Measurements from ENCODE around the gene KHDC1L.
"Not testable (repeated sequence)": the region's sequence is repeated elsewhere in the genome, so short reads cannot be mapped to it uniquely, and the experiment has no call there.

KHDC1L gene

GRCh38 chr6:73236144-73236750, 11.0 kb upstream of the KHDC1L start:
- no peaks in the 10 kb centered on the region for H3K27me3 ChIP-seq (ENCODE audit: insufficient read depth, poor library complexity, severe bottlenecking)
- no peak for TF ChIP-seq REST (IDR thresholded peaks at IDR 0.05; ENCODE audit: insufficient replicate concordance, low read depth)
- no peak for TF ChIP-seq SPI1 (IDR thresholded peaks at IDR 0.05; ENCODE audit: borderline replicate concordance, low read depth)
- TF ChIP-seq POLR2AphosphoS5 (IDR thresholded peaks at IDR 0.05; ENCODE audit: low read depth): no peak
- no peak for TF ChIP-seq CTCF (IDR thresholded peaks at IDR 0.05; ENCODE audit: insufficient read depth, low read length)
- TF ChIP-seq GABPA (IDR thresholded peaks at IDR 0.05; ENCODE audit: low read depth): no peak
- DNase-seq (ENCODE audit: low read depth in 1 of 2, low spot score in 1 of 2): no peak

GRCh38 chr6:73234733-73235132, 9.4 kb upstream of the KHDC1L start:
- TF ChIP-seq SPI1 (IDR thresholded peaks at IDR 0.05; ENCODE audit: borderline replicate concordance, low read depth) (no peak), CTCF (IDR thresholded peaks at IDR 0.05; ENCODE audit: insufficient read depth, low read length) (no peak), GABPA (IDR thresholded peaks at IDR 0.05; ENCODE audit: low read depth) (no peak), REST (IDR thresholded peaks at IDR 0.05; ENCODE audit: insufficient replicate concordance, low read depth) (no peak), POLR2AphosphoS5 (IDR thresholded peaks at IDR 0.05; ENCODE audit: low read depth) (no peak)
- Histone ChIP-seq H3K27me3 (ENCODE audit: insufficient read depth, poor library complexity, severe bottlenecking) (no peaks in the 10 kb centered on the region), H3K4me3 (replicated peaks; ENCODE audit: insufficient read depth, low read length) (no peak overlapping the region), H3K27ac (replicated peaks) (no peak overlapping the region)
- no peak for DNase-seq (ENCODE audit: low read depth in 1 of 2, low spot score in 1 of 2)

More at GRCh38 chr6:73236144-73236750, 11.0 kb upstream of the KHDC1L start:
- no peak overlapping the region for H3K27ac ChIP-seq (replicated peaks)
- no peak overlapping the region for H3K4me3 ChIP-seq (replicated peaks; ENCODE audit: insufficient read depth, low read length)

- not testable (repeated sequence) for DNase-seq (ENCODE audit: low read depth in 1 of 2, low spot score in 1 of 2); H3K27ac ChIP-seq (replicated peaks)
Measured at GRCh38 chr6:73233971-73234370, 8.7 kb upstream of the KHDC1L start.

GRCh38 chr6:73233048-73233447, 7.8 kb upstream of the KHDC1L start:
- TF ChIP-seq POLR2AphosphoS5 (IDR thresholded peaks at IDR 0.05; ENCODE audit: low read depth) (no peak), GABPA (IDR thresholded peaks at IDR 0.05; ENCODE audit: low read depth) (no peak), REST (IDR thresholded peaks at IDR 0.05; ENCODE audit: insufficient replicate concordance, low read depth) (no peak), SPI1 (IDR thresholded peaks at IDR 0.05; ENCODE audit: borderline replicate concordance, low read depth) (no peak), CTCF (IDR thresholded peaks at IDR 0.05; ENCODE audit: insufficient read depth, low read length) (no peak)
- Histone ChIP-seq H3K4me3 (replicated peaks; ENCODE audit: insufficient read depth, low read length) (no peak overlapping the region), H3K27ac (replicated peaks) (no peak overlapping the region), H3K27me3 (ENCODE audit: insufficient read depth, poor library complexity, severe bottlenecking) (no peaks in the 10 kb centered on the region)
- no peak for DNase-seq (ENCODE audit: low read depth in 1 of 2, low spot score in 1 of 2)

More at GRCh38 chr6:73233971-73234370, 8.7 kb upstream of the KHDC1L start:
- not testable (repeated sequence) for H3K4me3 ChIP-seq (replicated peaks; ENCODE audit: insufficient read depth, low read length); H3K27me3 ChIP-seq (ENCODE audit: insufficient read depth, poor library complexity, severe bottlenecking)
